Activated T-helper 9 cell treated with anti-CD3 and anti-CD28 coated beads, Interleukin-2, amount 50 U/mL, for 16 hours (primary cell): ENCODE measurements around the gene ARF1.

Experiments used
- DNase-seq: peaks from one replicate; pipeline ENCODE4 v3.0.0-alpha.2; 2020; ENCODE audit warnings: low read depth

ARF1 gene

GRCh38 chr1:228071839-228072657 lies 10.5 kb upstream of the ARF1 start:
- no peak for DNase-seq

- no peak for DNase-seq
Observed at GRCh38 chr1:228072658-228073043, 9.9 kb upstream of the ARF1 start.

GRCh38 chr1:228073061-228073856 lies 9.2 kb upstream of the ARF1 start:
- no peak for DNase-seq

GRCh38 chr1:228073857-228074545 lies 8.5 kb upstream of the ARF1 start:
- no peak for DNase-seq

- no peak for DNase-seq
Observed at GRCh38 chr1:228074954-228075730, 7.4 kb upstream of the ARF1 start.

- DNase-seq: no peak
Observed at GRCh38 chr1:228075801-228076271, 6.7 kb upstream of the ARF1 start.

- DNase-seq: no peak
Observed at GRCh38 chr1:228076796-228077430, 5.6 kb upstream of the ARF1 start.

GRCh38 chr1:228077565-228078330 lies 4.8 kb upstream of the ARF1 start:
- no peak for DNase-seq

- DNase-seq: no peak
Observed at GRCh38 chr1:228079013-228079412, 3.5 kb upstream of the ARF1 start.

GRCh38 chr1:228079601-228080263 lies 2.8 kb upstream of the ARF1 start:
- no peak for DNase-seq

- no peak for DNase-seq
Observed at GRCh38 chr1:228081144-228081543, 1.4 kb upstream of the ARF1 start.

GRCh38 chr1:228081578-228082213 lies 812 bp upstream of the ARF1 start:
- DNase-seq: no peak

GRCh38 chr1:228082918-228083870 lies 686 bp downstream of the ARF1 start:
- DNase-seq: peak; percentile 36

- no peak for DNase-seq
Observed at GRCh38 chr1:228083871-228084278, 1.4 kb downstream of the ARF1 start.

- no peak for DNase-seq
Observed at GRCh38 chr1:228084325-228084724, 1.8 kb downstream of the ARF1 start.

GRCh38 chr1:228084797-228085196 lies 2.3 kb downstream of the ARF1 start:
- DNase-seq: no peak

GRCh38 chr1:228085287-228085951 lies 2.9 kb downstream of the ARF1 start:
- no peak for DNase-seq

- DNase-seq: no peak
Observed at GRCh38 chr1:228087771-228088251, 5.3 kb downstream of the ARF1 start.
